SU-DHL-6 (cell line): ENCODE data around the gene RIMS4.

Experiments
- H2AFZ ChIP-seq: fragments of 200-600 bp; sonication (generic); 2 replicates; pipeline ENCODE4 v1.6.1; 2014; ENCODE audit warnings: low read depth, mild to moderate bottlenecking, moderate library complexity, mixed read lengths, antibody characterized with exemption, low read length; ENCODE audit not compliant: severe bottlenecking
- H3F3A ChIP-seq: fragments of 200-600 bp; shearing (Covaris generic); 2 replicates; pipeline ENCODE4 v1.6.0; 2016; ENCODE audit warnings: antibody characterized with exemption, mild to moderate bottlenecking; ENCODE audit not compliant: insufficient read depth
- H3K27ac ChIP-seq: fragments of 200-600 bp; sonication (generic); 2 replicates; pipeline ENCODE4 v1.5.1; 2016; ENCODE audit warnings: low read depth, mild to moderate bottlenecking, low read length, moderate library complexity, mixed read lengths
- H3K27me3 ChIP-seq: fragments of 200-600 bp; sonication (generic), shearing (Covaris generic); 2 replicates; pipeline ENCODE4 v1.6.0; 2014; ENCODE audit warnings: mild to moderate bottlenecking, low read length
- H3K36me3 ChIP-seq: fragments of 200-600 bp; sonication (generic); 2 replicates; pipeline ENCODE4 v1.6.1; 2014; ENCODE audit warnings: mild to moderate bottlenecking, low read length, mixed read lengths
- H3K4me2 ChIP-seq: fragments of 300-600, 200-600 bp; shearing (Covaris generic), sonication (generic); 2 replicates; pipeline ENCODE4 v1.6.0; 2014; ENCODE audit warnings: low read length, low read depth, mild to moderate bottlenecking; ENCODE audit not compliant: poor library complexity, severe bottlenecking
- H3K4me3 ChIP-seq: fragments of 200-600 bp; sonication (generic); 2 replicates; pipeline ENCODE4 v1.5.1; 2014; ENCODE audit warnings: antibody characterized with exemption, low read length, mild to moderate bottlenecking, mixed read lengths; ENCODE audit not compliant: insufficient read depth, poor library complexity, severe bottlenecking
- H3K79me2 ChIP-seq: fragments of 200-600 bp; sonication (generic); 2 replicates; pipeline ENCODE4 v1.6.1; 2014; ENCODE audit warnings: mild to moderate bottlenecking, low read length, moderate library complexity; ENCODE audit not compliant: insufficient read depth
- H3K9ac ChIP-seq: fragments of 200-600 bp; sonication (generic); 2 replicates; pipeline ENCODE4 v1.7.0; 2014; ENCODE audit warnings: mild to moderate bottlenecking, low read length
- H3K9me2 ChIP-seq: fragments of 200-600 bp; sonication (generic); replicated peaks from 2 replicates; pipeline ENCODE4 v1.6.1; 2014; ENCODE audit warnings: low read length; ENCODE audit not compliant: insufficient read depth
- H3K9me3 ChIP-seq: fragments of 200-600 bp; sonication (generic); 2 replicates; pipeline ENCODE4 v1.6.1; 2014; ENCODE audit warnings: low read length, mixed read lengths; ENCODE audit not compliant: insufficient read depth
- H4K20me1 ChIP-seq: fragments of 200-600 bp; sonication (generic); 2 replicates; pipeline ENCODE4 v1.6.1; 2014; ENCODE audit warnings: low read depth, mild to moderate bottlenecking, antibody characterized with exemption, low read length, moderate library complexity, mixed read lengths
- EZH2phosphoT487 ChIP-seq: fragments of 200-600 bp; sonication (generic), shearing (Covaris generic); conservative IDR thresholded peaks from 2 replicates; pipeline ENCODE4 v1.6.1; 2018; ENCODE audit warnings: mild to moderate bottlenecking, antibody characterized with exemption, low read length, moderate library complexity, mixed read lengths
- TF ChIP-seq, protein P1 (sequence below): fragments of 200-600 bp; sonication (generic); IDR thresholded peaks from one replicate; pipeline ENCODE4 v1.5.1; 2017; ENCODE audit warnings: antibody characterized with exemption, mild to moderate bottlenecking, low read length, moderate library complexity; ENCODE audit not compliant: insufficient read depth, poor library complexity, severe bottlenecking

The RIMS4 gene

GRCh38 chr20:44743916-44744655 lies 66.3 kb downstream of the RIMS4 start:
- no peaks in the 10 kb centered on the region for H3K27me3 ChIP-seq
- H4K20me1 ChIP-seq, result no peaks in the 10 kb centered on the region
- no peak for TF ChIP-seq EZH2phosphoT487
- TF ChIP-seq, protein P1, sequence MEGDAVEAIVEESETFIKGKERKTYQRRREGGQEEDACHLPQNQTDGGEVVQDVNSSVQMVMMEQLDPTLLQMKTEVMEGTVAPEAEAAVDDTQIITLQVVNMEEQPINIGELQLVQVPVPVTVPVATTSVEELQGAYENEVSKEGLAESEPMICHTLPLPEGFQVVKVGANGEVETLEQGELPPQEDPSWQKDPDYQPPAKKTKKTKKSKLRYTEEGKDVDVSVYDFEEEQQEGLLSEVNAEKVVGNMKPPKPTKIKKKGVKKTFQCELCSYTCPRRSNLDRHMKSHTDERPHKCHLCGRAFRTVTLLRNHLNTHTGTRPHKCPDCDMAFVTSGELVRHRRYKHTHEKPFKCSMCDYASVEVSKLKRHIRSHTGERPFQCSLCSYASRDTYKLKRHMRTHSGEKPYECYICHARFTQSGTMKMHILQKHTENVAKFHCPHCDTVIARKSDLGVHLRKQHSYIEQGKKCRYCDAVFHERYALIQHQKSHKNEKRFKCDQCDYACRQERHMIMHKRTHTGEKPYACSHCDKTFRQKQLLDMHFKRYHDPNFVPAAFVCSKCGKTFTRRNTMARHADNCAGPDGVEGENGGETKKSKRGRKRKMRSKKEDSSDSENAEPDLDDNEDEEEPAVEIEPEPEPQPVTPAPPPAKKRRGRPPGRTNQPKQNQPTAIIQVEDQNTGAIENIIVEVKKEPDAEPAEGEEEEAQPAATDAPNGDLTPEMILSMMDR, result no peak

GRCh38 chr20:44743080-44743701 lies 67.2 kb downstream of the RIMS4 start:
- H2AFZ ChIP-seq, result no peak overlapping the region

More at GRCh38 chr20:44743916-44744655, 66.3 kb downstream of the RIMS4 start:
- Histone ChIP-seq H3K4me3 (no peak overlapping the region), H3K27ac (no peak overlapping the region), H3K9me3 (no peaks in the 10 kb centered on the region), H2AFZ (no peak overlapping the region), H3K79me2 (no peaks in the 10 kb centered on the region), H3K9me2 (no peaks in the 10 kb centered on the region), H3K36me3 (no peaks in the 10 kb centered on the region), H3K9ac (no peak overlapping the region), H3K4me2 (no peak overlapping the region), H3F3A (no peaks in the 10 kb centered on the region)

DNA sequence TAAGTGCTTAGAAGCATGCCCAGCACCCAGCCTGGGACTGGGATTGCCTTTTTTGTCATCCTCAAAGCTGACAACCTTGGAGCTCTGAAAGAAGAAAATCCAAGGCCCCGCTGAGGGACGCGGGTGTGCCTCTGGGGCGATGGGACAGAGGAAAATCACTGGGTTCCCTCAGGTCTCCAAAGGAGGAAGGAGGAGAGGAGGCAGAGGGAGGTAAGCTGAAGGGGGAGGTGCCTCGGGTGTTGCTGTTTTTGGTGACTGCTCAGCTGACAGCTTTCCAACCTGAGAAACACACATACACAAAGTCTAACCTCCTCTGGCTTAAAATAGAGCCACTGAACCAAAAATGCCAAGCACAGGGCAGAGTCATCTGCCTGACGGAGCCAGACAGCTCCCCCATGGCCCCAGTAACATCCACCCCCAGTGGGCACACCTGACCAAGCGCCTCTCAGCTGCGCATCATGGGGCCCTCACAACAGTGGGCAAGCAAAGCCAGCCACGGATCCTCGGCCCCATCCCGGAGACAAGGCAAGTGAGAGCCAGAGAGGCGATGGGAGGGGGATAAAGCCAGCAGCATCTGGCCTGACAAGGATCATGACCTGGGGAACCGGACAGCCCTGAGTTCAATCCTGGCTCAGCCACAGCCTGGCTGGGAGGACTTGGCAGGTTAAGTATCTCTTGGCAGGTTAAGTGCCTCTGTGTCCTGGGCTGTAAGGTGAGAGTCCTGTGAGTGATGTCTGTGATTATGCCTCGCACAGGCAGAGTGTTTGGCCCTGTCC lies 67.9 kb downstream of the RIMS4 start:
- Histone ChIP-seq H3K9me3 (no peaks in the 10 kb centered on the region), H3K27me3 (no peaks in the 10 kb centered on the region)

More at GRCh38 chr20:44743080-44743701, 67.2 kb downstream of the RIMS4 start:
- Histone ChIP-seq H3F3A (no peaks in the 10 kb centered on the region), H3K27me3 (no peaks in the 10 kb centered on the region), H3K4me3 (no peak overlapping the region), H3K79me2 (no peaks in the 10 kb centered on the region), H4K20me1 (no peaks in the 10 kb centered on the region), H3K4me2 (no peak overlapping the region), H3K36me3 (no peaks in the 10 kb centered on the region), H3K9me3 (no peaks in the 10 kb centered on the region), H3K9ac (no peak overlapping the region), H3K27ac (no peak overlapping the region), H3K9me2 (no peaks in the 10 kb centered on the region)
- TF ChIP-seq EZH2phosphoT487, result no peak
- TF ChIP-seq, protein P1, result no peak

More for the DNA sequence above, 67.9 kb downstream of the RIMS4 start:
- no peaks in the 10 kb centered on the region for H3F3A ChIP-seq
- no peak overlapping the region for H3K9ac ChIP-seq
- H3K79me2 ChIP-seq, result no peaks in the 10 kb centered on the region
- no peaks in the 10 kb centered on the region for H3K9me2 ChIP-seq
- no peak for TF ChIP-seq EZH2phosphoT487
- TF ChIP-seq, protein P1, result no peak
- no peaks in the 10 kb centered on the region for H3K36me3 ChIP-seq
- H4K20me1 ChIP-seq, result no peaks in the 10 kb centered on the region
- no peak overlapping the region for H3K27ac ChIP-seq
- H3K4me2 ChIP-seq, result no peak overlapping the region
- H3K4me3 ChIP-seq, result no peak overlapping the region
- H2AFZ ChIP-seq, result no peak overlapping the region
